GM12892 (cell line): ENCODE measurements around the gene FCN3.

Source experiments
- DNase-seq: peaks from one replicate; pipeline ENCODE4 v3.0.0; 2011; ENCODE audit not compliant: insufficient read length
- FAIRE-seq: peaks from 2 replicates; lab custom pipeline; 2011; peaks lifted over from hg19 to GRCh38; lab: Jason Lieb, UNC
- POLR2A ChIP-seq: IDR thresholded peaks from 2 replicates; pipeline ENCODE4 v1.6.1; 2011; ENCODE audit warnings: low read depth, low read length, control low read depth
- POLR2AphosphoS5 ChIP-seq: IDR thresholded peaks from 2 replicates; pipeline ENCODE4 v1.6.1; 2011; ENCODE audit warnings: low read depth, low read length, control low read depth
- TAF1 ChIP-seq: IDR thresholded peaks from 2 replicates; pipeline ENCODE4 v1.6.1; 2011; ENCODE audit warnings: low read depth, mild to moderate bottlenecking, control low read depth, low read length, borderline replicate concordance

Gene FCN3

GRCh38 chr1:27325286-27325685 lies 49.3 kb downstream of the FCN3 start:
- no peak for FAIRE-seq
- no peak for DNase-seq
- TF ChIP-seq POLR2AphosphoS5 (no peak), TAF1 (no peak), POLR2A (no peak)

- FAIRE-seq, result peak; percentile 46
- TF ChIP-seq TAF1, result no peak
- no peak for TF ChIP-seq POLR2A
- no peak for TF ChIP-seq POLR2AphosphoS5
- DNase-seq, result no peak
These were observed 51.9 kb downstream of the FCN3 start for GRCh38 chr1:27322569-27323240.

DNA sequence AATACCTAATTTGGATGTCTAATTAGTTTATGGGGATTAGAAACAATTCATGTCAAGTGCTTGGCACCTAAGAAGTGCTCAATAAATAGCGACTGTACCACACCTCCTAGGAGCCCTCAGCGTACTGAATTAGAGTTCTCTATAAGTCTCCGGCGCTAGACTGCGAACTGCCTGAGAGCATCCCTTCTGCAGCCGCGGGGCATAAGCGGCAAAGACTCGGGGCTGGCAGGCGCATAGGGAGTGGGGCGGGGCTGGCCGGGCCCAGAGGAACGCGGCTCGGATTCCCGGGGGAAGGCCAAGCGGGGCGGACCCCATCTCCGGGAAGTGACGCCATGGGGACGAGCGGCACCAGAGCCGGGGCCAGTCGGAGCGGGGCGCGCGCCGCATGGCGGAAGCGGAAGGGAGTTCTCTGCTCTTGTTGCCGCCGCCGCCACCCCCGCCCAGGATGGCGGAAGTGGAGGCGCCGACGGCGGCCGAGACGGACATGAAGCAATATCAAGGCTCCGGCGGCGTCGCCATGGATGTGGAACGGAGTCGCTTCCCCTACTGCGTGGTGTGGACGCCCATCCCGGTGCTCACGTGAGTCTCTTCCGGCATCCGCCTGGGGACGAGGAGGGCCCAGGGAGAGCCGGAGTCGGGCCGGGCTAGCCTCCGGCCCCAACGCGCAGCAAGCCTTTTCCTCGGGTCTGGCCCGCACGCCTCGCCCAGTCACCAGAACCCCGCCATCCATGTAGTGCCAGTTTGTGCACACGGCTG lies 52.6 kb downstream of the FCN3 start, which contains the start of gene TMEM222:
Gene TMEM222 (plus strand): TSS at position 351 of the 756 bp plus-strand sequence. CDS start 35 bp downstream, at position 386.
- peak; percentile 94 for FAIRE-seq

More for the DNA sequence above, 52.6 kb downstream of the FCN3 start, which contains the start of gene TMEM222:
- TF ChIP-seq POLR2AphosphoS5 (peak; percentile 87), POLR2A (peak; percentile 90), TAF1 (peak; percentile 63; the same call in 1 of the 2 replicates)
- peak; percentile 99 for DNase-seq
